GM23248 (cell line): ENCODE data around the gene ERVW-1.

Source experiments
- EZH2 ChIP-seq: fragments of 200-600 bp; sonication (generic); IDR thresholded peaks from 2 replicates; pipeline ENCODE4 v1.6.1; 2018; ENCODE audit warnings: antibody characterized with exemption, mild to moderate bottlenecking; ENCODE audit not compliant: insufficient read depth, poor library complexity, severe bottlenecking
- EZH2phosphoT487 ChIP-seq: fragments of 200-600 bp; sonication (generic); IDR thresholded peaks from 2 replicates; pipeline ENCODE4 v1.6.1; 2018; ENCODE audit warnings: antibody characterized with exemption, moderate library complexity, mild to moderate bottlenecking, low read depth; ENCODE audit not compliant: insufficient read depth

DNA sequence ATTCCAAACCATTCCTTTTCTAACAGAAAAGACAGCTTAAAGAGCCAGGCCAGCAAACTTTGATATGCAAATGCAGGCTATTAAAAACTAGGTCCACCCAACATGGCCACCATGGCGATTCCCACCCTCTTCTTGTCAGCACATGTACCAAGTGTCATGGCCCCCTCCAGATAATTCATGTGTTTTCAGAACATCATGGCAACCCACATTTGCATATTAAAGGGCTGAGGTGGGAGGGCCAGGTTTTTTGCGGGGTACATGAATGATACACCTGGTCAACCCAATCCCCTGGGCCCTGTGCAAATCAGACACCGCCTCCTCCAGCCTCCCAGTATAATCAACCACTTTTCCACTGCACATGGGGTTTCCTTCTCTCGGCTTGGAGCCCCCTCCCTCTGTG, 965 bp upstream of the ERVW-1 start:
- TF ChIP-seq EZH2: no peak
- TF ChIP-seq EZH2phosphoT487: no peak
